GM12892 (cell line): ENCODE data around the gene RAC3.
"Not testable (repeated sequence)": the region's sequence is repeated elsewhere in the genome, so short reads cannot be mapped to it uniquely, and the experiment has no call there.

Experiments
- POLR2A ChIP-seq: IDR thresholded peaks from 2 replicates; pipeline ENCODE4 v1.6.1; 2011; ENCODE audit warnings: low read depth, low read length, control low read depth
- POLR2AphosphoS5 ChIP-seq: IDR thresholded peaks from 2 replicates; pipeline ENCODE4 v1.6.1; 2011; ENCODE audit warnings: low read depth, low read length, control low read depth
- TAF1 ChIP-seq: IDR thresholded peaks from 2 replicates; pipeline ENCODE4 v1.6.1; 2011; ENCODE audit warnings: low read depth, mild to moderate bottlenecking, control low read depth, low read length, borderline replicate concordance

DNA sequence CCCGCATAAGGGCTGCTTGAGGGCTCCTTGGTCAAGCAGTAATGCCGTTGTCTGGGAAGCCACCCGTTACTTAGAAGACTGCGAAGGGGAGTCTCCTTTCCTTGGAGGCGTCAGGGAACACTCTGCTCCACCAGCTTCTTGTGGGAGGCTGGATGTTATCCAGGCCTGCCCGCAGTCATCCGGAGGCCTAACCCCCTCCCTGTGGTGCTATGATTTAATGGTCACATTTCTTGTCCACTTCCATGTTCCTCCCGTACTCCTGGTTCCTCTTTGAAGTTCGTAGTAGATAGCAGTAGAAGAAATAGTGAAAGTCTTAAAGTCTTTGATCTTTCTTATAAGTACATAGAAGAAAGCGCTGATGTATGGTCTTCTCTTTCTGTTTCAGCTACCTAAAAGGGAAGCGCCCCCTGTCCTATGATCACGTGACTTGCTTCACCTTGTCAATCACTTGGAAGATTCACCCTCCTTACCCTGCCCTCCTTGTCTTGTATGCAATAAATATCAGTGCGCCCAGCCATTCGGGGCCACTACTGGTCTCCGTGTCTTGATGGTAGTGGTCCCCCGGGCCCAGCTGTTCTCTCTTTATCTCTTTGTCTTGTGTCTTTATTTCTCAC is 7.4 kb downstream of the RAC3 start:
- TF ChIP-seq POLR2AphosphoS5, POLR2A, TAF1: not testable (repeated sequence)
